Fibroblast of the aortic adventitia (primary cell): ENCODE data around the gene LYPD6. TPM values are rescaled to one million over a fixed set of nuclear protein-coding genes. Genes with fewer than 3 reads are reported as not detected.
"Not testable (repeated sequence)": the region's sequence is repeated elsewhere in the genome, so short reads cannot be mapped to it uniquely, and the experiment has no call there.

Source experiments
- DNase-seq: peaks from one replicate; pipeline ENCODE4 v3.0.0-alpha.2; 2010; ENCODE audit warnings: low read depth
- H3K4me3 ChIP-seq: 2 replicates; pipeline ENCODE4 v1.5.1; 2011; ENCODE audit warnings: low read depth, mild to moderate bottlenecking, control low read depth, low read length, moderate library complexity
- total RNA-seq: library from RNA; depleted of rRNA; stranded (reverse); fragments of >200 nt; gene quantifications from 2 replicates; pipeline ENCODE4 v1.2.3, GENCODE V29; 2012; ENCODE audit warnings: low replicate concordance
- TF ChIP-seq, protein P1 (sequence below): IDR thresholded peaks from 2 replicates; pipeline ENCODE4 v1.5.1; 2011; ENCODE audit warnings: mild to moderate bottlenecking, low read length, control low read depth, inconsistent platforms; ENCODE audit not compliant: insufficient read depth

LYPD6 gene
- total RNA-seq, 1 donor: 0.54 TPM

DNA sequence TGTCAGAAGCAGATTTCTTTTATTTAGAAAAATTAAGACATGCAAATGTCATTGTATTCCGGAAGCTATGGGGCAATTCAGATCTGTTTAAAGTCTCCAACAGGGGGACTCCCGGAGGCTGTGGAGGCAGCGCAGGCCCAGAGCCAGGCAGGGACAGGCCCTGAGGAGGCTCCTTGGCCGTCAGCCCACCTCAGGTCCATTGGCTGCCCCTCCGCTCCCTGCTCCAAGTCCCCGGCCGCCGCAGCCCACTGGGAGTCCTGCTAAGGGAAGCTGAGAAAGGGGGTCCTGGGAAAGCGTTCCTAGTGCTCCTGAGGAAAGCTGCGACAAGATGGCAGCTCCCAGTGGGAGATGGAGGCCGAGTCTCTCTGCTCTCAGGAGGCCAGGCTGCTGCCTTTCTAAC, 20.0 kb upstream of the LYPD6 start:
- no peak for DNase-seq
- TF ChIP-seq, protein P1, sequence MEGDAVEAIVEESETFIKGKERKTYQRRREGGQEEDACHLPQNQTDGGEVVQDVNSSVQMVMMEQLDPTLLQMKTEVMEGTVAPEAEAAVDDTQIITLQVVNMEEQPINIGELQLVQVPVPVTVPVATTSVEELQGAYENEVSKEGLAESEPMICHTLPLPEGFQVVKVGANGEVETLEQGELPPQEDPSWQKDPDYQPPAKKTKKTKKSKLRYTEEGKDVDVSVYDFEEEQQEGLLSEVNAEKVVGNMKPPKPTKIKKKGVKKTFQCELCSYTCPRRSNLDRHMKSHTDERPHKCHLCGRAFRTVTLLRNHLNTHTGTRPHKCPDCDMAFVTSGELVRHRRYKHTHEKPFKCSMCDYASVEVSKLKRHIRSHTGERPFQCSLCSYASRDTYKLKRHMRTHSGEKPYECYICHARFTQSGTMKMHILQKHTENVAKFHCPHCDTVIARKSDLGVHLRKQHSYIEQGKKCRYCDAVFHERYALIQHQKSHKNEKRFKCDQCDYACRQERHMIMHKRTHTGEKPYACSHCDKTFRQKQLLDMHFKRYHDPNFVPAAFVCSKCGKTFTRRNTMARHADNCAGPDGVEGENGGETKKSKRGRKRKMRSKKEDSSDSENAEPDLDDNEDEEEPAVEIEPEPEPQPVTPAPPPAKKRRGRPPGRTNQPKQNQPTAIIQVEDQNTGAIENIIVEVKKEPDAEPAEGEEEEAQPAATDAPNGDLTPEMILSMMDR: no peak
- no peak overlapping the region for H3K4me3 ChIP-seq

DNA sequence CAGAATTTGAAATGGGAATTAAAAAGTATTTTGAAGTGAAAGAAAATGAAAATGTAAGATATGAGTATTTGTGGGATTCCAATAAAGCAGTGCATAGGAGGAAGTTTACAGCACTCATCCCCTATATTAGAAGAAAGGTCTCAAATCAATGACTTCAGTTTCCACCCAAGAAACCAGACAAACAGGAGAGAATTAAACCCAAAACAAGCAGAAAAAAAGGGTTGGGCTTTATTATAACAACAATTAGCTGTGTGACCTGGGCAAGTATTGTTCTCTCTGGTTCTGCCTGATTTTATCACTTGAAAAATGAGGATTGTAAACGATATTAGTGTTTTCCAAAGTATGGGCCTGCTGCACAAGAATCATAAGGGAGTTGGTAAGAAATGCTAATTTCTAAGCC, 18.3 kb upstream of the LYPD6 start:
- no peak for DNase-seq
- TF ChIP-seq, protein P1: no peak
- H3K4me3 ChIP-seq: no peak overlapping the region

DNA sequence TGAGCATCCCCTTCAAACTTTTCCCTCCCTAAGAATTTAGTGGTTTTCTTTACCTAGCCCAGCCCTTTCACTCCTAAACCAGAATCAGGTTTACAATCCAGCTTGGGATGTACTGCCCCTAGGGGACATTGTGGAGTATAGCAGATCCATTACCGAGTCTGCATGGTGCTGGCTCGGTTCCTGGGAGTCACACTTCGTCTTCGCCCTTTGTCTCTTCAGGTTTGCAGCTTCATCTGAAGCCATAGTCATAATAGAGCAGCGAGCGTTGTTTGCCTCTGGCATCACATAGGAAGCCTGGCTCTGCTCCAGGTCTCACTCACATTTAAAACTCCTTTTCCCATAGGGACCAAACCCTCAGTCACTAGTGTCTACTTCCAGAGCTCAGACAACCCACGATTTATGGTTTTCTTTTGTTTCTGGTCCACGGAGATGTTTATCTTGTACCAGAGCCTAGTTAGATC, 16.8 kb upstream of the LYPD6 start:
- peak; percentile 25 for DNase-seq
- H3K4me3 ChIP-seq: no peak overlapping the region
- TF ChIP-seq, protein P1: peak; percentile 68

DNA sequence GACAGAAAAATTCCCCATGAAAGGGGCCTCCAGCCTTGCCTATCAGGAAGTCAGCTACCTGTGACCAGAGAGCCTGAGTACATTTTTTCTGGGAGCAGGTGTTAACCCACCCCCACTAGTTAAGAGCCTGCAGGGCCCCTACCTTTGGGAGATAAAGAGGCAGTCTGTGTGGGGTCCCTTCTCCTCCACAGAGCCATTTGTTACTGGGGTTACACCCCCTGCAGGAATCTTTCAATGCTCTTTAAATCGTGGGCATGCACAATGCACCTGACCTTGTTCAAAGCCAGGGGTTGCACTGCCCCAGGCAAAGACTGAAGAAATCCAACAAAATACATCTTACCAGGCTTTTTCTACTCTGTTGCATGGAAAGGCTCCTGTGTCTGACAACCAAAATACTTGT, 15.7 kb upstream of the LYPD6 start:
- TF ChIP-seq, protein P1: no peak
- no peak overlapping the region for H3K4me3 ChIP-seq
- DNase-seq: no peak

DNA sequence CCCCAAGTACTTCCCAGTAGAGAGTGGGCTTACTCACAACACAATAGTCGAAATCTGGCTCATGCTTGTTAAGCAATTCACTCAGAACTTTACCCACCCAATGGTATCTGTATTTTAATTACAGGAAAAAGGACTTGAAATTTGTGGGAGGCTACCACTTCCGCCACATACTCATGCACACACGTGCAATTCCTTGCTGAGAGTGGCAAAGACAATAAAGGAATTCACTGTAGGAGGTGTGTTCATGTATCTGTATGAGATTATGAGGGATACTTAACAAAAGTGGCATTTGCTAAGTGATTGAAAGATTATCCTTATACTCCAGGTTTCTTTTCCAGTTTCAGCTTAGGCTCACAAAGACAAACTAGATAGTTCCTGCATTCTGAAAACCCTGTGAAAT, 14.9 kb upstream of the LYPD6 start:
- TF ChIP-seq, protein P1: no peak
- DNase-seq: no peak
- H3K4me3 ChIP-seq: no peak overlapping the region

DNA sequence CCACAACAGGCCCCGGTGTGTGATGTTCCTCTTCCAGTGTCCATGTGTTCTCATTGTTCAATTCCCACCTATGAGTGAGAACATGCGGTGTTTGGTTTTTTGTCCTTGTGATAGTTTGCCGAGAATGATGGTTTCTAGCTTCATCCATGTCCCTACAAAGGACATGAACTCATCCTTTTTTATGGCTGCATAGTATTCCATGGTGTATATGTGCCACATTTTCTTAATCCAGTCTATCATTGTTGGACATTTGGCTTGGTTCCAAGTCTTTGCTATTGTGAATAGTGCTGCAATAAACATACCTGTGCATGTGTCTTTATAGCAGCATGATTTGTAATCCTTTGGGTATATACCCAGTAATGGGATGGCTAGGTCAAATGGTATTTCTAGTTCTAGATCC, 11.8 kb upstream of the LYPD6 start:
- DNase-seq, H3K4me3 ChIP-seq: not testable (repeated sequence)

DNA sequence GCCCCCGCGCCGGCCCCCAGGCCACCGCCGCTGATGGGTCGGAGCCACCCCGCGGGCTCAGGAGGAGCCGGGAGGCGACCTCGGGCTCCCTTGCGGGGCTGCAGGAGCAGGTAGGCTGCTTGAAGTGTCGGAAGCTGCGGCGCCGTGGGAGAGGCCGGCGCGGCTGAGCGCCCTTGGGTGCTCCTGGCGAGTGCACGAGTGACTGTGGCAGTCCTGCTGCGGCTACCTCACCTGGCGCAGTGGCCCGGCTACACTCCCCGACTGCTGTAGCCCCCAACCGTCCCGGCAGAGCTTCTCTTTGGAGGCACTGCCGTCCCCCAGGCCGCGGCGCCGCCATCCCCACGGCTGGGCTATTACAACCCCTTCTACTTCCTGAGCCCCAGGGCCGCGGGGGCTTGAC, 10.0 kb upstream of the LYPD6 start:
- TF ChIP-seq, protein P1: no peak
- no peak for DNase-seq

More for the DNA sequence above, 10.0 kb upstream of the LYPD6 start:
- no peak overlapping the region for H3K4me3 ChIP-seq
